CD4-positive, CD25-positive, alpha-beta regulatory T cell (primary cell): ENCODE measurements around the gene PRKAB1. TPM values are rescaled to one million over a fixed set of nuclear protein-coding genes. Genes with fewer than 3 reads are reported as not detected.

Experiments used
- ATAC-seq, 2 donors: fragments of 150-1000 bp; cut with Tn5 transposase; one replicate each; pipeline ENCODE4 v1.10.0; 2021; ENCODE audit warnings: low read depth in 2 of 2, moderate number of reproducible peaks in 2 of 2, moderate library complexity in 1 of 2
- DNase-seq, 3 donors: peaks; one replicate each; pipeline versions ENCODE4 v3.0.0 to v3.0.0-alpha.2; 2012 to 2022; ENCODE audit warnings: mixed read lengths in 1 of 3
- H3K27ac ChIP-seq: one replicate; pipeline ENCODE4 v1.7.0; 2013; ENCODE audit warnings: mild to moderate bottlenecking, low read length; ENCODE audit not compliant: insufficient read depth, poor library complexity, severe bottlenecking
- H3K27me3 ChIP-seq: one replicate; pipeline ENCODE4 v1.7.0; 2013; ENCODE audit warnings: low read length; ENCODE audit not compliant: control insufficient read depth, insufficient read depth
- H3K36me3 ChIP-seq: one replicate; pipeline ENCODE4 v1.7.0; 2013; ENCODE audit warnings: mild to moderate bottlenecking, low read length, moderate library complexity; ENCODE audit not compliant: control insufficient read depth, insufficient read depth
- H3K4me1 ChIP-seq: 2 replicates; pipeline ENCODE4 v1.7.0; 2013; ENCODE audit warnings: mild to moderate bottlenecking, low read length; ENCODE audit not compliant: insufficient read depth, control insufficient read depth, poor library complexity, severe bottlenecking
- H3K4me3 ChIP-seq: one replicate; pipeline ENCODE4 v1.7.0; 2013; ENCODE audit warnings: low read depth, mild to moderate bottlenecking, low read length, moderate library complexity
- H3K9me3 ChIP-seq, 2 experiments: 1 replicate in 1 of 2; 2 replicates in 1 of 2; pipeline ENCODE4 v1.7.0; 2013; ENCODE audit warnings: low read length in 2 of 2, mild to moderate bottlenecking in 1 of 2, moderate library complexity in 1 of 2; ENCODE audit not compliant: control insufficient read depth in 2 of 2
- H3K27ac Mint-ChIP-seq, 3 donors: one replicate each; pipeline ENCODE4 v1.8.0; 2020 to 2022; ENCODE audit warnings: mild to moderate bottlenecking in 3 of 3, mixed read lengths in 3 of 3, moderate library complexity in 2 of 3
- H3K27me3 Mint-ChIP-seq: one replicate; pipeline ENCODE4 v1.8.0; 2022; ENCODE audit warnings: mild to moderate bottlenecking, mixed read lengths
- H3K36me3 Mint-ChIP-seq: one replicate; pipeline ENCODE4 v1.8.0; 2020; ENCODE audit warnings: mixed read lengths
- H3K4me1 Mint-ChIP-seq, 4 donors: one replicate each; pipeline ENCODE4 v1.8.0; 2020 to 2022; ENCODE audit warnings: mixed read lengths in 4 of 4, mild to moderate bottlenecking in 1 of 4
- H3K4me3 Mint-ChIP-seq, 4 donors: one replicate each; pipeline ENCODE4 v1.8.0; 2020 to 2022; ENCODE audit warnings: mild to moderate bottlenecking in 4 of 4, mixed read lengths in 4 of 4, moderate library complexity in 3 of 4
- H3K9me3 Mint-ChIP-seq, 7 donors: one replicate each; pipeline ENCODE4 v1.8.0; 2020 to 2022; ENCODE audit warnings: mixed read lengths in 7 of 7, mild to moderate bottlenecking in 3 of 7, moderate library complexity in 2 of 7
- polyA plus RNA-seq, 4 donors: library from polyadenylated mRNA; unstranded; fragments of 300-500 nt; fragmentation: Illumina TruSeq; gene quantifications; one replicate each; pipeline ENCODE4 v1.2.3, GENCODE V29; 2021
- total RNA-seq: library from RNA; stranded (reverse); gene quantifications from one replicate; pipeline ENCODE4 v1.2.3, GENCODE V29; 2022

The PRKAB1 gene
- total and polyA plus RNA-seq, 5 donors from 2014 or later: 23.5 to 66.2 (median 50.7) TPM

DNA sequence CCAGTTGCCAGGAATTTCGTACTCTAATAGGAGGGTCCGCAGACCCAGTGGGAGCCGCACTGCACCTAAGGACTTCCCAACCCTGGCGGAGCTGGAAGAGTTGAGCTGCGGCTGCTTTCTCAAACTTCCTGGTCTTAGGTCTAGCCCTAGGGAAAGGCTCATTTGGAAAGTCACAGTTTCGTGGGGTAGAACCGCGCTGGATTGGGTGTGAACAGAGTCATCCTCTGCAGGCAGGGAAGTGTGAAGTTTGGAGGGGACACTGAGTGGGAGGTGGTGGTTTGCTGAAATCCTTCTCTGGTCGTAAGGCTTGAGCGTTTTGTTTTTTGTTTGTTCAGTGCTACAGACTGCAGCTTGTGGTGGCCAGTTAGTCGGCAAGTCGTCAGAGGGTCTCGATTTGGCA, 18.8 kb downstream of the PRKAB1 start:
- Mint-ChIP-seq H3K4me1 (peaks cover 0 to 12% (median 9%) of the 10 kb centered on the region in 4 donors), H3K27ac (no peak overlapping the region), H3K27me3 (no peaks in the 10 kb centered on the region), H3K9me3 (peaks cover 0 to 1% (median 0%) of the 10 kb centered on the region in 7 donors), H3K36me3 (peaks cover 10% of the 10 kb centered on the region), H3K4me3 (no peak overlapping the region)
- ATAC-seq (no peak), DNase-seq (no peak)
- Histone ChIP-seq H3K4me3 (no peak overlapping the region), H3K9me3 (no peaks in the 10 kb centered on the region), H3K27me3 (no peaks in the 10 kb centered on the region), H3K27ac (no peak overlapping the region), H3K4me1 (no peaks in the 10 kb centered on the region), H3K36me3 (peaks cover 5% of the 10 kb centered on the region)

GRCh38 chr12:119687406-119687805, 19.5 kb downstream of the PRKAB1 start:
- no peaks in the 10 kb centered on the region for H3K9me3 ChIP-seq
- no peaks in the 10 kb centered on the region for H3K27me3 ChIP-seq
- peaks cover 6% of the 10 kb centered on the region for H3K36me3 Mint-ChIP-seq
- no peaks in the 10 kb centered on the region for H3K36me3 ChIP-seq
- peaks cover 0 to 7% (median 6%) of the 10 kb centered on the region in 4 donors for H3K4me1 Mint-ChIP-seq
- H3K27me3 Mint-ChIP-seq: no peaks in the 10 kb centered on the region
- DNase-seq: no peak
- peaks cover 0 to 1% (median 0%) of the 10 kb centered on the region in 7 donors for H3K9me3 Mint-ChIP-seq
- no peak overlapping the region for H3K4me3 Mint-ChIP-seq
- no peak for ATAC-seq
- H3K4me3 ChIP-seq: no peak overlapping the region
- no peaks in the 10 kb centered on the region for H3K4me1 ChIP-seq
- H3K27ac Mint-ChIP-seq: no peak overlapping the region
- no peak overlapping the region for H3K27ac ChIP-seq

GRCh38 chr12:119687879-119688278, 19.9 kb downstream of the PRKAB1 start:
- no peaks in the 10 kb centered on the region for H3K4me1 ChIP-seq
- no peak overlapping the region for H3K27ac ChIP-seq
- no peak for DNase-seq
- H3K27me3 ChIP-seq: no peaks in the 10 kb centered on the region
- Mint-ChIP-seq H3K9me3 (peaks cover 0 to 1% (median 0%) of the 10 kb centered on the region in 7 donors), H3K4me1 (peaks cover 0 to 3% (median 2%) of the 10 kb centered on the region in 4 donors), H3K36me3 (peaks cover 6% of the 10 kb centered on the region), H3K4me3 (no peak overlapping the region), H3K27me3 (no peaks in the 10 kb centered on the region), H3K27ac (no peak overlapping the region)
- H3K9me3 ChIP-seq: no peaks in the 10 kb centered on the region
- H3K36me3 ChIP-seq: no peaks in the 10 kb centered on the region
- ATAC-seq: no peak
- no peak overlapping the region for H3K4me3 ChIP-seq

GRCh38 chr12:119689935-119690500, 22.1 kb downstream of the PRKAB1 start:
- Histone ChIP-seq H3K27me3 (no peaks in the 10 kb centered on the region), H3K27ac (no peak overlapping the region), H3K4me1 (no peaks in the 10 kb centered on the region), H3K9me3 (no peaks in the 10 kb centered on the region), H3K4me3 (no peak overlapping the region), H3K36me3 (no peaks in the 10 kb centered on the region)
- no peaks in the 10 kb centered on the region for H3K4me1 Mint-ChIP-seq
- ATAC-seq (no peak), DNase-seq (no peak)
- no peak overlapping the region for H3K27ac Mint-ChIP-seq
- no peak overlapping the region for H3K4me3 Mint-ChIP-seq
- no peaks in the 10 kb centered on the region for H3K27me3 Mint-ChIP-seq
- peaks cover 4% of the 10 kb centered on the region for H3K36me3 Mint-ChIP-seq
- H3K9me3 Mint-ChIP-seq: peaks cover 0 to 3% (median 0%) of the 10 kb centered on the region in 7 donors

DNA sequence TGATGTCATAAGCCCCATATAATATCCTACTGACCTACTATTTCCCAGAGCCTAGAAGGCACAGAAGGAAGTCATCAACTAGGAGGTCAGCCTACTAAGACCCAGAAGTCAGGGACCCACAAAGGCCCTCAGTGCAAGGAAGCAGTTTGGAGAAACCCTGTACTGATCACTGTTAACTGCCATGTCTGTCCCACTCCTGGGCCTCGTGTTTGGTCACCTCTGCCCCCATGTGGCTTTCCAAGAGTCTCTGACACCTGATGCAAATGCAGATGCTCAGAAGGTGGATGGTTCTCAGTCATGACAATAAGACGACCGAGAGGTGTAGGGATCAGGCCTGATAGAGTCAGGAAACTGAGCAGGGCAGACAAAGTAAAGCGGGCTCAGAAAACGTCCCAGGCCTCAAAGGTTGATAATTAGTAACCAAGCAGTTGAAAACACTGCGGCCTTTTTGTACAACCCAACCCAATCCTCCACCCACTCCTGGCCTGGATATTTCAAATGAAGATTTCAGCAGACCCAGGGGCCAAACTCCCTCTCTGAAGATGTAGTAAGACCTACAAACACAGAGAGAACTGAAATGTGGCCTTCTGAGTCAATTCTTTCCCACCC, 23.4 kb downstream of the PRKAB1 start:
- Histone ChIP-seq H3K36me3 (no peaks in the 10 kb centered on the region), H3K27ac (no peak overlapping the region), H3K4me3 (no peak overlapping the region), H3K9me3 (no peaks in the 10 kb centered on the region), H3K4me1 (no peaks in the 10 kb centered on the region), H3K27me3 (no peaks in the 10 kb centered on the region)
- DNase-seq (no peak), ATAC-seq (no peak)
- Mint-ChIP-seq H3K9me3 (peaks cover 0 to 3% (median 0%) of the 10 kb centered on the region in 7 donors), H3K4me3 (no peak overlapping the region), H3K27ac (no peak overlapping the region), H3K36me3 (no peaks in the 10 kb centered on the region), H3K4me1 (no peaks in the 10 kb centered on the region), H3K27me3 (no peaks in the 10 kb centered on the region)

- Mint-ChIP-seq H3K36me3 (no peaks in the 10 kb centered on the region), H3K4me3 (no peak overlapping the region), H3K9me3 (peaks cover 0 to 3% (median 0%) of the 10 kb centered on the region in 7 donors), H3K4me1 (no peaks in the 10 kb centered on the region), H3K27ac (no peak overlapping the region), H3K27me3 (no peaks in the 10 kb centered on the region)
- no peaks in the 10 kb centered on the region for H3K4me1 ChIP-seq
- no peaks in the 10 kb centered on the region for H3K36me3 ChIP-seq
- no peaks in the 10 kb centered on the region for H3K9me3 ChIP-seq
- H3K27ac ChIP-seq: no peak overlapping the region
- DNase-seq (no peak), ATAC-seq (no peak)
- no peaks in the 10 kb centered on the region for H3K27me3 ChIP-seq
- no peak overlapping the region for H3K4me3 ChIP-seq
Measured at GRCh38 chr12:119692410-119692809, 24.5 kb downstream of the PRKAB1 start.

GRCh38 chr12:119692997-119693396, 25.1 kb downstream of the PRKAB1 start:
- no peak overlapping the region for H3K4me3 Mint-ChIP-seq
- H3K27me3 Mint-ChIP-seq: no peaks in the 10 kb centered on the region
- peak overlapping the region in 1 of 3 donors; percentile 0 for H3K27ac Mint-ChIP-seq
- no peak overlapping the region for H3K27ac ChIP-seq
- ATAC-seq (no peak), DNase-seq (no peak)
- H3K9me3 Mint-ChIP-seq: peaks cover 0 to 2% (median 0%) of the 10 kb centered on the region in 7 donors
- H3K4me1 ChIP-seq: no peaks in the 10 kb centered on the region
- no peaks in the 10 kb centered on the region for H3K36me3 ChIP-seq
- H3K36me3 Mint-ChIP-seq: no peaks in the 10 kb centered on the region
- H3K4me3 ChIP-seq: no peak overlapping the region
- no peaks in the 10 kb centered on the region for H3K9me3 ChIP-seq
- H3K27me3 ChIP-seq: no peaks in the 10 kb centered on the region
- H3K4me1 Mint-ChIP-seq: no peaks in the 10 kb centered on the region

DNA sequence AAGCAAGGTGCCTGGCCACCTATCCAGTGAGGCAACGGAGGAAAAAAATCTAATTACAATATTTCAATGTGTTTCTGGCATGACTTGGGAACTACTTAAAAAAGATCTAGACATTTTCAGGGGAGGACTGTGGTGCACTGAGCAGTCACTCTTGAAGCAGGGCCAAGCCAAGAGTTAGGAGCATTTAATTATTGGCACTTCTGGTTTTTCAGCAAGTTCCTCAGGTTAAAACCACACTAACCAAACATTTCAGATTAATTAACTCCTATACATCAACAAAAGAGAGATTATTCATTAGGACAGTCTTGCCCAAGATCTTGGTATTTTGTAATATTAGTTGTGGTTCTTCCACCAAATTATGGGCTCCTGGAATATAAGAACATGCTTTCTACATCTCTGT, 25.6 kb downstream of the PRKAB1 start:
- Mint-ChIP-seq H3K4me1 (no peaks in the 10 kb centered on the region), H3K27me3 (no peaks in the 10 kb centered on the region), H3K36me3 (no peaks in the 10 kb centered on the region), H3K9me3 (peaks cover 0 to 2% (median 0%) of the 10 kb centered on the region in 7 donors), H3K4me3 (no peak overlapping the region), H3K27ac (no peak overlapping the region)
- DNase-seq (no peak), ATAC-seq (no peak)
- no peak overlapping the region for H3K4me3 ChIP-seq
- H3K36me3 ChIP-seq: no peaks in the 10 kb centered on the region
- no peak overlapping the region for H3K27ac ChIP-seq
- H3K4me1 ChIP-seq: no peaks in the 10 kb centered on the region
- H3K9me3 ChIP-seq: no peaks in the 10 kb centered on the region
- H3K27me3 ChIP-seq: no peaks in the 10 kb centered on the region
